ENCODE results near the gene PCDHA10. TPM values are rescaled to one million over a fixed set of nuclear protein-coding genes. Genes with fewer than 3 reads are reported as not detected.

PCDHA10 gene
- total and polyA plus RNA-seq, 2 of the 4 experiments (the other 2 are of a cell fraction) = under 0.01 to 0.02 TPM

- H2BK120ac ChIP-seq (ENCODE audit: low read depth, low read length) = no peak overlapping the region
- TF ChIP-seq MAZ (IDR thresholded peaks at IDR 0.05; ENCODE audit: borderline replicate concordance, low read depth, low read length) = no peak
- TF ChIP-seq MAFK (IDR thresholded peaks at IDR 0.05; ENCODE audit: low read depth, low read length) = no peak
- TF ChIP-seq CEBPB (IDR thresholded peaks at IDR 0.05; ENCODE audit: low read depth, low read length) = no peak
- TF ChIP-seq, protein P1, sequence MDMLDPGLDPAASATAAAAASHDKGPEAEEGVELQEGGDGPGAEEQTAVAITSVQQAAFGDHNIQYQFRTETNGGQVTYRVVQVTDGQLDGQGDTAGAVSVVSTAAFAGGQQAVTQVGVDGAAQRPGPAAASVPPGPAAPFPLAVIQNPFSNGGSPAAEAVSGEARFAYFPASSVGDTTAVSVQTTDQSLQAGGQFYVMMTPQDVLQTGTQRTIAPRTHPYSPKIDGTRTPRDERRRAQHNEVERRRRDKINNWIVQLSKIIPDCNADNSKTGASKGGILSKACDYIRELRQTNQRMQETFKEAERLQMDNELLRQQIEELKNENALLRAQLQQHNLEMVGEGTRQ (IDR thresholded peaks at IDR 0.05; ENCODE audit: low read depth, low read length) = no peak
- no peak overlapping the region for H3K56ac ChIP-seq (ENCODE audit: extremely low read depth, insufficient read depth, low read length)
- no peak overlapping the region for H4K91ac ChIP-seq (ENCODE audit: insufficient read depth, low read depth, low read length)
- no peak overlapping the region for H3K18ac ChIP-seq (ENCODE audit: low read depth, low read length)
- no peak overlapping the region for H2AFZ ChIP-seq (replicated peaks; ENCODE audit: low read length, poor library complexity)
- no peak overlapping the region for H3K4me3 ChIP-seq (ENCODE audit: insufficient read depth, low read depth, low read length)
- ATAC-seq (ENCODE audit: low read depth) (no peak), DNase-seq (no peak)
- H4K8ac ChIP-seq (ENCODE audit: low read depth in 2 of 2, low read length in 2 of 2) = no peak overlapping the region
- no peak overlapping the region for H3K27ac ChIP-seq (ENCODE audit: insufficient read depth, low read length)
- H3K27me3 ChIP-seq (ENCODE audit: control insufficient read depth, insufficient read depth, low read length) = no peaks in the 10 kb centered on the region
- no peak overlapping the region for H3K4ac ChIP-seq (ENCODE audit: low read depth, low read length)
- H3K9me3 ChIP-seq (ENCODE audit: control insufficient read depth, insufficient read depth, low read length) = peaks cover 23% of the 10 kb centered on the region
- dilution Hi-C loops (cut with HindIII; ENCODE audit: low sequenced_read_pairs, unreplicated experiment) = no loop called here
- H3K23ac ChIP-seq (ENCODE audit: low read depth, low read length) = no peak overlapping the region
- ChIA-PET CTCF (no interaction called here), POLR2A (ENCODE audit: unreplicated experiment) (no interaction called here)
- no peaks in the 10 kb centered on the region for H3K9me1 ChIP-seq (ENCODE audit: insufficient read depth, low read length)
- no peak overlapping the region for H3K4me2 ChIP-seq (ENCODE audit: low read depth, low read length)
- no peaks in the 10 kb centered on the region for H3K79me1 ChIP-seq (ENCODE audit: low read depth in 1 of 2, low read length in 2 of 2)
- no peak overlapping the region for H3K9ac ChIP-seq (ENCODE audit: low read depth, low read length)
- no peak overlapping the region for H2BK20ac ChIP-seq (ENCODE audit: low read depth, low read length)
- H2BK5ac ChIP-seq (ENCODE audit: low read depth, low read length, poor library complexity, severe bottlenecking) = no peak overlapping the region
- in situ Hi-C loops (cut with MboI; ENCODE audit: low sequenced_read_pairs) = no loop called here
- no peak overlapping the region for H3K14ac ChIP-seq (replicated peaks; ENCODE audit: low read depth, low read length)
- intact Hi-C loops (cut with micrococcal nuclease) = no loop called here
- H2BK15ac ChIP-seq (ENCODE audit: low read depth, low read length) = no peak overlapping the region
- no peaks in the 10 kb centered on the region for H4K20me1 ChIP-seq (ENCODE audit: insufficient read depth, low read length)
- WGBS, 2 experiments (ENCODE audit: extremely low coverage in 2 of 2, insufficient read length in 1 of 2) = 45% methylated on average over 71 of the region's 79 CpGs; no CpG with 5 or more reads in 1 of the 2 experiments
- no peak overlapping the region for H2AK5ac ChIP-seq (ENCODE audit: low read depth, low read length)
- no peaks in the 10 kb centered on the region for H3K36me3 ChIP-seq (ENCODE audit: control insufficient read depth, insufficient read depth, low read length)
- H3K4me1 ChIP-seq (ENCODE audit: control insufficient read depth, insufficient read depth, low read length) = no peaks in the 10 kb centered on the region
- no peak overlapping the region for H4K5ac ChIP-seq (ENCODE audit: low read depth, low read length)
- H2AK9ac ChIP-seq (replicated peaks; ENCODE audit: low read depth, low read length, poor library complexity) = no peak overlapping the region
- no TSS peak for BruUV-seq (replicated peaks)
These were observed 28.4 kb downstream of the PCDHA10 start for GRCh38 chr5:140883927-140884697.
